Endothelial cell of umbilical vein (primary cell): ENCODE results near the gene KCNJ5. TPM values are rescaled to one million over a fixed set of nuclear protein-coding genes. Genes with fewer than 3 reads are reported as not detected.

Source experiments
- BruUV-seq: library from RNA; stranded (reverse); fragments of 400-500 nt; replicated peaks from 2 replicates; lab custom pipeline; 2021; lab: Mats Ljungman, UMichigan
- CTCF ChIA-PET: fragments of 300-600, 350-600 bp; sonication (Branson Sonifier 250); formaldehyde crosslinking; loops from one replicate; lab custom pipeline; 2021; ENCODE audit warnings: antibody characterized with exemption, inconsistent platforms; lab: Charles Lee
- POLR2A ChIA-PET: fragments of 300-600, 350-600 bp; sonication (Branson Sonifier 250); formaldehyde crosslinking; loops from one replicate; lab custom pipeline; 2021; ENCODE audit warnings: antibody characterized with exemption, inconsistent platforms; lab: Charles Lee
- DNase-seq: peaks from one replicate; pipeline ENCODE4 v3.0.0-alpha.2; 2011; ENCODE audit warnings: low read depth, low spot score
- FAIRE-seq: peaks from 2 replicates; lab custom pipeline; 2011; peaks lifted over from hg19 to GRCh38; lab: Jason Lieb, UNC
- H2AFZ ChIP-seq: 2 replicates; pipeline ENCODE4 v1.6.0; 2012; ENCODE audit warnings: low read depth, low read length, control low read depth, inconsistent platforms
- H3K27ac ChIP-seq: 2 replicates; pipeline ENCODE4 v1.5.1; 2011; ENCODE audit warnings: low read depth, mild to moderate bottlenecking, control low read depth, low read length, moderate library complexity; ENCODE audit not compliant: insufficient read depth
- H3K27me3 ChIP-seq, 2 experiments: 2 replicates each; pipeline versions ENCODE4 v1.6.0 to v1.6.1; 2011; ENCODE audit warnings: low read length in 2 of 2, mixed read lengths in 1 of 2; ENCODE audit not compliant: control insufficient read depth in 2 of 2, insufficient read depth in 2 of 2
- H3K36me3 ChIP-seq, 2 experiments: 2 replicates in 1 of 2; 3 replicates in 1 of 2; pipeline ENCODE4 v1.5.1; 2011; ENCODE audit warnings: low read length in 2 of 2, mild to moderate bottlenecking in 1 of 2, moderate library complexity in 1 of 2; ENCODE audit not compliant: control insufficient read depth in 2 of 2, insufficient read depth in 2 of 2; ENCODE audit errors: extremely low read depth in 1 of 2
- H3K4me1 ChIP-seq: 3 replicates; pipeline ENCODE4 v1.5.1; 2011; ENCODE audit warnings: mild to moderate bottlenecking, low read length; ENCODE audit not compliant: control insufficient read depth, insufficient read depth; ENCODE audit errors: extremely low read depth
- H3K4me2 ChIP-seq: 2 replicates; pipeline ENCODE4 v1.6.1; 2011; ENCODE audit warnings: low read length, control low read depth, mixed read lengths; ENCODE audit not compliant: insufficient read depth
- H3K4me3 ChIP-seq, 3 experiments: fragments of 200-600 bp in 1 of 3; sonication (generic), shearing (Covaris generic) in 1 of 3; replicated peaks in 1 of 3; 2 replicates each; pipeline ENCODE4 v1.5.1; 2011 to 2016; ENCODE audit warnings: control low read depth in 3 of 3, low read length in 3 of 3, mild to moderate bottlenecking in 2 of 3, inconsistent platforms in 1 of 3, low read depth in 1 of 3, moderate library complexity in 1 of 3; ENCODE audit not compliant: insufficient read depth in 1 of 3
- H3K79me2 ChIP-seq: 2 replicates; pipeline ENCODE4 v1.6.0; 2012; ENCODE audit warnings: low read length, inconsistent platforms; ENCODE audit not compliant: control insufficient read depth, insufficient read depth
- H3K9ac ChIP-seq: replicated peaks from 2 replicates; pipeline ENCODE3; 2011; ENCODE audit warnings: low read length, control low read depth; ENCODE audit not compliant: insufficient read depth; ENCODE audit errors: extremely low read depth
- H3K9me1 ChIP-seq: replicated peaks from 3 replicates; pipeline ENCODE4 v1.6.0; 2011; ENCODE audit warnings: mild to moderate bottlenecking, low read length; ENCODE audit not compliant: control insufficient read depth, insufficient read depth; ENCODE audit errors: extremely low read depth
- H3K9me3 ChIP-seq: replicated peaks from 2 replicates; pipeline ENCODE4 v1.5.1; 2012; ENCODE audit warnings: low read length, inconsistent platforms; ENCODE audit not compliant: control insufficient read depth, insufficient read depth
- H4K20me1 ChIP-seq: replicated peaks from 2 replicates; pipeline ENCODE3; 2011; ENCODE audit warnings: mild to moderate bottlenecking, low read length; ENCODE audit not compliant: control insufficient read depth, insufficient read depth; ENCODE audit errors: extremely low read depth
- EZH2 ChIP-seq: IDR thresholded peaks from 2 replicates; pipeline ENCODE4 v1.6.1; 2012; ENCODE audit warnings: borderline replicate concordance, low read depth, mild to moderate bottlenecking, moderate library complexity, low read length, inconsistent platforms; ENCODE audit not compliant: severe bottlenecking
- GATA2 ChIP-seq: IDR thresholded peaks from 2 replicates; pipeline ENCODE4 v1.7.0; 2011; ENCODE audit warnings: low read depth, mild to moderate bottlenecking, moderate library complexity, mixed read lengths, low read length; ENCODE audit not compliant: insufficient read length, insufficient read depth
- MYC ChIP-seq: IDR thresholded peaks from one replicate; pipeline ENCODE4 v1.6.1; 2011; ENCODE audit warnings: mild to moderate bottlenecking, low read depth, low read length
- POLR2A ChIP-seq: IDR thresholded peaks from 2 replicates; pipeline ENCODE4 v1.6.1; 2012; ENCODE audit warnings: low read depth, mild to moderate bottlenecking, control low read depth, low read length
- dilution Hi-C: fragments of 300-500 bp; cut with MboI; formaldehyde crosslinking; loops from one replicate; pipeline ENCODE4 v1.15.0; 2019; ENCODE audit warnings: low sequenced_read_pairs; ENCODE audit not compliant: extremely low pct_ligation_motif_present
- intact Hi-C: fragments of 100-400 bp; cut with micrococcal nuclease; formaldehyde crosslinking; loops from one replicate; pipeline ENCODE4 v1.10.0; 2022
- polyA plus RNA-seq, 4 experiments: library from polyadenylated mRNA; depleted of rRNA in 3 of 4; stranded (reverse) in 3 of 4; unstranded in 1 of 4; fragments of >200 nt; gene quantifications; 2 replicates each; pipeline versions ENCODE4 v1.2.1 to v1.2.3, GENCODE V29; 2011 to 2012; ENCODE audit warnings: missing spikeins in 1 of 4
- total RNA-seq: library from RNA; stranded (reverse); gene quantifications from 2 replicates; pipeline ENCODE4 v1.2.3, GENCODE V29; 2021
- TF ChIP-seq, protein P1 (sequence below), 2 donors: IDR thresholded peaks; 1 replicate in 1 of 2; 2 replicates in 1 of 2; pipeline ENCODE4 v1.5.1; 2011; ENCODE audit warnings: low read length in 2 of 2, mild to moderate bottlenecking in 2 of 2, moderate library complexity in 2 of 2, control low read depth in 1 of 2, inconsistent platforms in 1 of 2, low read depth in 1 of 2; ENCODE audit not compliant: insufficient read depth in 1 of 2; ENCODE audit errors: extremely low read depth in 1 of 2
- TF ChIP-seq, protein P2 (sequence below): IDR thresholded peaks from 2 replicates; pipeline ENCODE4 v1.6.1; 2011; ENCODE audit not compliant: insufficient read depth, insufficient read length

The KCNJ5 gene
- total and polyA plus RNA-seq, 2 donors (not counting 3 experiments of a cell fraction or from before 2014, with no cell fraction given): 0.13 TPM; not detected in 1

DNA sequence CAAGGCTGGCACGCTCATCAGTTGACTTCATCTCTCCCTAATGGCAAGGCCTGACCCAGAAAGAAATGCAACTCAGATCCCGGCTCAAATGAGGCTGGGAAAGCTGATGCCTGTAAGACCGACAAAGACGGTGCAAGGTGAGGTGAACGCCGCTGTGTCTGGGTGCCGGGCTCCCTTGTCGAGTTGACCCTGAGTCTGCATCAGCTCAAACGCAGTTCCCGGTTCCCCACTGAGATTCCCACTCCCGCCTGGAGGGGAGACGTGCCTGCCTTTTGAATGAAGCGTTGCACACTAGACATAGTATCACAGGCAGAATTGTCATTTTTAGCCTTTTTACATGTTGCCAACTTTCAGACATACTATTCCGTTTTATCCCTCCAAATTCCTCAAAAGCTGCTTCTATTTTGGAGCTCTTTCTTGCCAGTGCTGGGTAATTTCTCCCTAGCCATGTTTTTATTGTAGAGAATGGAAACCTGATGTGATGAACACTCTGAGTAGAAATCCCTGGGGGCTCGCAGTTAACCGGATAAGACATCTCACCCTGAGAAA lies 52.3 kb downstream of the KCNJ5 start:
- dilution Hi-C loops: no loop called here
- POLR2A ChIA-PET: no interaction called here

More for the DNA sequence above, 52.3 kb downstream of the KCNJ5 start:
- no peak overlapping the region for H3K27ac ChIP-seq
- H3K27me3 ChIP-seq: peaks cover 0 to 2% of the 10 kb centered on the region in 2 experiments
- TF ChIP-seq MYC: no peak
- no peak for TF ChIP-seq POLR2A
- TF ChIP-seq GATA2: no peak
- no peak for TF ChIP-seq EZH2
- TF ChIP-seq, protein P1, sequence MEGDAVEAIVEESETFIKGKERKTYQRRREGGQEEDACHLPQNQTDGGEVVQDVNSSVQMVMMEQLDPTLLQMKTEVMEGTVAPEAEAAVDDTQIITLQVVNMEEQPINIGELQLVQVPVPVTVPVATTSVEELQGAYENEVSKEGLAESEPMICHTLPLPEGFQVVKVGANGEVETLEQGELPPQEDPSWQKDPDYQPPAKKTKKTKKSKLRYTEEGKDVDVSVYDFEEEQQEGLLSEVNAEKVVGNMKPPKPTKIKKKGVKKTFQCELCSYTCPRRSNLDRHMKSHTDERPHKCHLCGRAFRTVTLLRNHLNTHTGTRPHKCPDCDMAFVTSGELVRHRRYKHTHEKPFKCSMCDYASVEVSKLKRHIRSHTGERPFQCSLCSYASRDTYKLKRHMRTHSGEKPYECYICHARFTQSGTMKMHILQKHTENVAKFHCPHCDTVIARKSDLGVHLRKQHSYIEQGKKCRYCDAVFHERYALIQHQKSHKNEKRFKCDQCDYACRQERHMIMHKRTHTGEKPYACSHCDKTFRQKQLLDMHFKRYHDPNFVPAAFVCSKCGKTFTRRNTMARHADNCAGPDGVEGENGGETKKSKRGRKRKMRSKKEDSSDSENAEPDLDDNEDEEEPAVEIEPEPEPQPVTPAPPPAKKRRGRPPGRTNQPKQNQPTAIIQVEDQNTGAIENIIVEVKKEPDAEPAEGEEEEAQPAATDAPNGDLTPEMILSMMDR (IDR thresholded peaks at IDR 0.05; ENCODE audit: extremely low read depth in 1 of 2, insufficient read depth in 1 of 2, low read depth in 1 of 2, low read length in 2 of 2): no peak
- TF ChIP-seq, protein P2, sequence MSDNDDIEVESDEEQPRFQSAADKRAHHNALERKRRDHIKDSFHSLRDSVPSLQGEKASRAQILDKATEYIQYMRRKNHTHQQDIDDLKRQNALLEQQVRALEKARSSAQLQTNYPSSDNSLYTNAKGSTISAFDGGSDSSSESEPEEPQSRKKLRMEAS: no peak
- no peak overlapping the region for H3K4me3 ChIP-seq
- H4K20me1 ChIP-seq: no peaks in the 10 kb centered on the region
- intact Hi-C loops: no loop called here
- CTCF ChIA-PET: interaction anchor here (0.6 to 7.4 kb wide), 3 partner anchors 13 to 58 kb away, joined by 3 to 43 read pairs (median 17); no protein-coding TSS in a partner anchor
- FAIRE-seq (no peak), DNase-seq (no peak)
- no TSS peak for BruUV-seq
- H2AFZ ChIP-seq: no peak overlapping the region
- H3K36me3 ChIP-seq: no peaks in the 10 kb centered on the region
- H3K9me3 ChIP-seq: no peaks in the 10 kb centered on the region
- no peaks in the 10 kb centered on the region for H3K9me1 ChIP-seq
- H3K9ac ChIP-seq: no peak overlapping the region
- no peak overlapping the region for H3K4me2 ChIP-seq
- H3K4me1 ChIP-seq: no peaks in the 10 kb centered on the region
- H3K79me2 ChIP-seq: no peaks in the 10 kb centered on the region
